IMR-90 (cell line): ENCODE data around the gene DIAPH1. TPM values are rescaled to one million over a fixed set of nuclear protein-coding genes. Genes with fewer than 3 reads are reported as not detected.

Experiments
- ATAC-seq: fragments of 200-7000 bp; cut with Tn5 transposase; 2 replicates; pipeline ENCODE4 v1.9.1; 2020; ENCODE audit warnings: low read depth, mild to moderate bottlenecking, moderate library complexity
- BruUV-seq: library from RNA; stranded (reverse); fragments of 400-500 nt; replicated peaks from 2 replicates; lab custom pipeline; 2021; lab: Mats Ljungman, UMichigan
- CTCF ChIA-PET: fragments of 300-600 bp; formaldehyde crosslinking; extraction: SDS; loops from one replicate; lab custom pipeline; 2021; ENCODE audit warnings: antibody characterized with exemption; lab: Yijun Ruan, JAX
- POLR2A ChIA-PET: fragments of 300-600 bp; sonication (Branson Sonifier 250); formaldehyde crosslinking; loops from one replicate; lab custom pipeline; 2022; ENCODE audit warnings: antibody characterized with exemption; ENCODE audit not compliant: unreplicated experiment; lab: Charles Lee
- DNase-seq: peaks from one replicate; pipeline ENCODE4 v3.0.0; 2013
- H2AFZ ChIP-seq: replicated peaks from 2 replicates; pipeline ENCODE3; 2013; ENCODE audit warnings: low read length, mild to moderate bottlenecking; ENCODE audit not compliant: poor library complexity
- H2AK5ac ChIP-seq: 2 replicates; pipeline ENCODE4 v1.6.1; 2013; ENCODE audit warnings: low read depth, low read length, inconsistent platforms
- H2AK9ac ChIP-seq: replicated peaks from 2 replicates; pipeline ENCODE3; 2013; ENCODE audit warnings: mild to moderate bottlenecking, low read depth, low read length, moderate library complexity; ENCODE audit not compliant: poor library complexity
- H2BK120ac ChIP-seq: 2 replicates; pipeline ENCODE4 v1.6.1; 2013; ENCODE audit warnings: low read depth, low read length, inconsistent platforms
- H2BK15ac ChIP-seq: 3 replicates; pipeline ENCODE4 v1.6.1; 2013; ENCODE audit warnings: low read depth, low read length, inconsistent platforms
- H2BK20ac ChIP-seq: 2 replicates; pipeline ENCODE4 v1.6.1; 2013; ENCODE audit warnings: low read depth, mild to moderate bottlenecking, inconsistent platforms, low read length, moderate library complexity
- H2BK5ac ChIP-seq: 2 replicates; pipeline ENCODE4 v1.6.1; 2013; ENCODE audit warnings: mild to moderate bottlenecking, low read depth, low read length, inconsistent platforms; ENCODE audit not compliant: poor library complexity, severe bottlenecking
- H3K14ac ChIP-seq: replicated peaks from 2 replicates; pipeline ENCODE4 v1.6.1; 2013; ENCODE audit warnings: low read depth, low read length, inconsistent platforms
- H3K18ac ChIP-seq: 2 replicates; pipeline ENCODE4 v1.6.1; 2013; ENCODE audit warnings: low read depth, low read length, control low read depth
- H3K23ac ChIP-seq: 2 replicates; pipeline ENCODE4 v1.6.1; 2013; ENCODE audit warnings: low read depth, low read length, inconsistent platforms
- H3K27ac ChIP-seq: 2 replicates; pipeline ENCODE4 v1.5.1; 2013; ENCODE audit warnings: mild to moderate bottlenecking, control low read depth, low read length; ENCODE audit not compliant: insufficient read depth
- H3K27me3 ChIP-seq: 2 replicates; pipeline ENCODE4 v1.6.1; 2013; ENCODE audit warnings: low read length; ENCODE audit not compliant: control insufficient read depth, insufficient read depth
- H3K36me3 ChIP-seq: 2 replicates; pipeline ENCODE4 v1.6.1; 2013; ENCODE audit warnings: low read length, mixed read lengths; ENCODE audit not compliant: control insufficient read depth, insufficient read depth
- H3K4ac ChIP-seq: 2 replicates; pipeline ENCODE4 v1.6.1; 2013; ENCODE audit warnings: low read depth, low read length, inconsistent platforms
- H3K4me1 ChIP-seq: 2 replicates; pipeline ENCODE4 v1.6.1; 2013; ENCODE audit warnings: low read length, mixed read lengths; ENCODE audit not compliant: control insufficient read depth, insufficient read depth
- H3K4me2 ChIP-seq: 2 replicates; pipeline ENCODE4 v1.6.1; 2013; ENCODE audit warnings: low read depth, mild to moderate bottlenecking, control low read depth, low read length, moderate library complexity
- H3K4me3 ChIP-seq: 2 replicates; pipeline ENCODE4 v1.5.1; 2013; ENCODE audit warnings: low read depth, mild to moderate bottlenecking, control low read depth, low read length, moderate library complexity; ENCODE audit not compliant: insufficient read depth
- H3K56ac ChIP-seq: 2 replicates; pipeline ENCODE4 v1.6.1; 2013; ENCODE audit warnings: low read length, inconsistent platforms; ENCODE audit not compliant: insufficient read depth; ENCODE audit errors: extremely low read depth
- H3K79me1 ChIP-seq, 2 experiments: 2 replicates each; pipeline ENCODE4 v1.6.1; 2013; ENCODE audit warnings: low read length in 2 of 2, inconsistent platforms in 1 of 2, low read depth in 1 of 2
- H3K9ac ChIP-seq: 2 replicates; pipeline ENCODE4 v1.6.1; 2013; ENCODE audit warnings: low read depth, low read length, control low read depth
- H3K9me1 ChIP-seq: 2 replicates; pipeline ENCODE4 v1.6.1; 2013; ENCODE audit warnings: low read length, inconsistent platforms; ENCODE audit not compliant: insufficient read depth
- H3K9me3 ChIP-seq: 2 replicates; pipeline ENCODE4 v1.6.1; 2013; ENCODE audit warnings: low read length; ENCODE audit not compliant: control insufficient read depth, insufficient read depth
- H4K20me1 ChIP-seq: 2 replicates; pipeline ENCODE4 v1.6.1; 2013; ENCODE audit warnings: low read length, inconsistent platforms; ENCODE audit not compliant: insufficient read depth
- H4K5ac ChIP-seq: 2 replicates; pipeline ENCODE4 v1.6.1; 2013; ENCODE audit warnings: mild to moderate bottlenecking, low read depth, low read length, control low read depth
- H4K8ac ChIP-seq, 2 experiments: 2 replicates each; pipeline ENCODE4 v1.6.1; 2013; ENCODE audit warnings: low read depth in 2 of 2, low read length in 2 of 2, control low read depth in 1 of 2, inconsistent platforms in 1 of 2
- H4K91ac ChIP-seq: 2 replicates; pipeline ENCODE4 v1.6.1; 2013; ENCODE audit warnings: low read depth, low read length, inconsistent platforms; ENCODE audit not compliant: insufficient read depth
- MAFK ChIP-seq: IDR thresholded peaks from 2 replicates; pipeline ENCODE4 v1.6.1; 2012; ENCODE audit warnings: low read depth, low read length, improper control_type of control experiment
- WGBS, 2 experiments: methylation state at CpG; one replicate each; pipeline versions ENCODE4 v1.1.5 to v1.1.7; 2013; ENCODE audit warnings: missing lambda C conversion rate in 2 of 2; ENCODE audit not compliant: insufficient read length in 1 of 2; ENCODE audit errors: extremely low coverage in 2 of 2; 5-methylcytosine and 5-hydroxymethylcytosine counted together
- dilution Hi-C: fragments of 300-500 bp; cut with HindIII; formaldehyde crosslinking; loops from one replicate; pipeline ENCODE4 v1.14.3; 2018; ENCODE audit warnings: low sequenced_read_pairs; ENCODE audit not compliant: unreplicated experiment
- in situ Hi-C: fragments of 300-500 bp; cut with MboI; formaldehyde crosslinking; loops from 3 replicates; pipeline ENCODE4 v1.14.3; 2019; ENCODE audit warnings: low sequenced_read_pairs, inconsistent platforms, mixed read lengths
- intact Hi-C: fragments of 100-400 bp; cut with micrococcal nuclease; formaldehyde crosslinking; loops from 2 replicates; pipeline ENCODE4 v1.10.0; 2022
- polyA plus RNA-seq, 3 experiments: library from polyadenylated mRNA; depleted of rRNA; stranded (reverse); fragments of >200 nt; gene quantifications; 2 replicates each; pipeline ENCODE4 v1.2.3, GENCODE V29; 2012; ENCODE audit warnings: low replicate concordance in 1 of 3
- total RNA-seq: library from RNA; depleted of rRNA; stranded (reverse); fragments of >200 nt; gene quantifications from 2 replicates; pipeline ENCODE4 v1.2.3, GENCODE V29; 2012

DIAPH1 gene
- total and polyA plus RNA-seq, 2 of the 4 experiments (the other 2 are of a cell fraction) = 12.0 to 37.4 TPM

GRCh38 chr5:141483902-141484301 is 134.9 kb downstream of the DIAPH1 start:
- peaks cover 24% of the 10 kb centered on the region; the same call in 1 of the 2 replicates for H3K36me3 ChIP-seq

More at GRCh38 chr5:141483902-141484301, 134.9 kb downstream of the DIAPH1 start:
- Histone ChIP-seq H3K18ac (no peak overlapping the region), H3K4me2 (no peak overlapping the region), H3K4me1 (peaks cover 12% of the 10 kb centered on the region), H2BK15ac (no peak overlapping the region), H2BK120ac (no peak overlapping the region), H3K9me1 (peaks cover 19% of the 10 kb centered on the region; the same call in 1 of the 2 replicates), H3K27me3 (no peaks in the 10 kb centered on the region), H3K9ac (no peak overlapping the region), H3K4me3 (no peak overlapping the region), H4K8ac (no peak overlapping the region), H2AFZ (no peak overlapping the region), H3K23ac (no peak overlapping the region), H3K79me1 (peaks cover 32 to 83% of the 10 kb centered on the region in 2 experiments), H3K14ac (no peak overlapping the region), H3K27ac (no peak overlapping the region), H3K4ac (no peak overlapping the region), H3K56ac (no peak overlapping the region), H4K5ac (no peak overlapping the region), H4K91ac (no peak overlapping the region), H2AK9ac (no peak overlapping the region), H2AK5ac (no peak overlapping the region), H4K20me1 (peaks cover 54% of the 10 kb centered on the region), H2BK20ac (no peak overlapping the region), H2BK5ac (no peak overlapping the region), H3K9me3 (no peaks in the 10 kb centered on the region; the same call in 1 of the 2 replicates)
- no TSS peak for BruUV-seq
- ATAC-seq = no peak
- POLR2A ChIA-PET = interaction anchor here (0.6 kb wide), 1 partner anchor 11 kb away, joined by 3 read pairs; no protein-coding TSS in a partner anchor
- in situ Hi-C loops (no loop called here), dilution Hi-C loops (no loop called here), intact Hi-C loops (no loop called here)
- CTCF ChIA-PET = interaction anchor here (0.7 kb wide), 1 partner anchor 63 kb away, joined by 3 read pairs; the partner anchor contains the start of gene PCDHGA11
- no peak for TF ChIP-seq MAFK
- no CpG with 5 or more reads among the region's 3 CpGs for WGBS, 2 experiments
- DNase-seq = no peak
